Activated B cell treated with CpG ODN at 0.5 μM for 24 hours (primary cell): ENCODE results near the gene EQTN. TPM values are rescaled to one million over a fixed set of nuclear protein-coding genes. Genes with fewer than 3 reads are reported as not detected.

Experiments
- ATAC-seq: fragments of 200-7000 bp; cut with Tn5 transposase; one replicate; pipeline ENCODE4 v1.10.0; 2021; ENCODE audit warnings: low read depth, mild to moderate bottlenecking, moderate library complexity
- CTCF ChIA-PET: fragments of 350-600 bp; sonication (Branson Sonifier 250); formaldehyde crosslinking; loops from one replicate; lab custom pipeline; 2021; ENCODE audit warnings: antibody characterized with exemption; lab: Charles Lee
- POLR2A ChIA-PET: fragments of 350-600 bp; sonication (Branson Sonifier 250); formaldehyde crosslinking; loops from one replicate; lab custom pipeline; 2021; ENCODE audit warnings: antibody characterized with exemption; lab: Charles Lee
- DNase-seq: peaks from one replicate; pipeline ENCODE4 v3.0.0; 2022
- H3K27ac Mint-ChIP-seq: one replicate; pipeline ENCODE4 v1.8.0; 2020; ENCODE audit warnings: mixed read lengths
- H3K27me3 Mint-ChIP-seq: one replicate; pipeline ENCODE4 v1.8.0; 2021; ENCODE audit warnings: mixed read lengths
- H3K36me3 Mint-ChIP-seq: one replicate; pipeline ENCODE4 v1.8.0; 2021; ENCODE audit warnings: low read depth, mixed read lengths
- H3K4me1 Mint-ChIP-seq: one replicate; pipeline ENCODE4 v1.8.0; 2021; ENCODE audit warnings: mixed read lengths
- H3K4me3 Mint-ChIP-seq: one replicate; pipeline ENCODE4 v1.8.0; 2020; ENCODE audit warnings: mild to moderate bottlenecking, mixed read lengths
- H3K9me3 Mint-ChIP-seq: one replicate; pipeline ENCODE4 v1.8.0; 2020; ENCODE audit warnings: mixed read lengths
- intact Hi-C: fragments of 100-400 bp; cut with micrococcal nuclease; formaldehyde crosslinking; loops from one replicate; pipeline ENCODE4 v1.15.1; 2024
- total RNA-seq: library from RNA; stranded (reverse); gene quantifications from 2 replicates; pipeline ENCODE4 v1.2.3, GENCODE V29; 2022
- TF ChIP-seq, protein P1 (sequence below): fragments of 200-600 bp; IDR thresholded peaks from one replicate; pipeline ENCODE4 v1.8.0; 2022; ENCODE audit warnings: antibody characterized with exemption, mild to moderate bottlenecking

Gene EQTN
- total RNA-seq, 1 donor from 2014 or later = not detected

DNA sequence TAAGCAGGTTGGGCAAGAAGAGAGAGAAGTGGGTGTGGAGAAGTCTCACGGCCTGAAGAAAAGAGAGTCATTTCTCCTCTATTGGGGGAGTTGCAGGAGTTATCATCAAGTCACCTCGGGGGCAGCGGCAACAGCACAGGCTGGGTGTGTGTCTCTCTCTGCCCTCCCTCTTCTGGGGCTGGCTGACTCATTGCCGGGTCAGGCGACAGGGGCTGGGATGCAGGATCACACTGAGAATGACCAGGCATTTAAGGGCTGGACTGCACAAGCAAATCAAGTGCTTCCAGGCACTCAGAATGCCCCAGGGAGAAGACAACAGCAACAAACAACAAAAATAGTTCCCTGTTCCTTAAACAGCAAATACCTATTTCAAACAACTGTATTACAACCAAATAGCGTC is 6.3 kb upstream of the EQTN start:
- ChIA-PET CTCF (no interaction called here), POLR2A (no interaction called here)
- Mint-ChIP-seq H3K9me3 (no peaks in the 10 kb centered on the region), H3K36me3 (no peaks in the 10 kb centered on the region), H3K27ac (no peak overlapping the region), H3K4me3 (no peak overlapping the region), H3K27me3 (peaks cover 4% of the 10 kb centered on the region), H3K4me1 (no peaks in the 10 kb centered on the region)
- TF ChIP-seq, protein P1, sequence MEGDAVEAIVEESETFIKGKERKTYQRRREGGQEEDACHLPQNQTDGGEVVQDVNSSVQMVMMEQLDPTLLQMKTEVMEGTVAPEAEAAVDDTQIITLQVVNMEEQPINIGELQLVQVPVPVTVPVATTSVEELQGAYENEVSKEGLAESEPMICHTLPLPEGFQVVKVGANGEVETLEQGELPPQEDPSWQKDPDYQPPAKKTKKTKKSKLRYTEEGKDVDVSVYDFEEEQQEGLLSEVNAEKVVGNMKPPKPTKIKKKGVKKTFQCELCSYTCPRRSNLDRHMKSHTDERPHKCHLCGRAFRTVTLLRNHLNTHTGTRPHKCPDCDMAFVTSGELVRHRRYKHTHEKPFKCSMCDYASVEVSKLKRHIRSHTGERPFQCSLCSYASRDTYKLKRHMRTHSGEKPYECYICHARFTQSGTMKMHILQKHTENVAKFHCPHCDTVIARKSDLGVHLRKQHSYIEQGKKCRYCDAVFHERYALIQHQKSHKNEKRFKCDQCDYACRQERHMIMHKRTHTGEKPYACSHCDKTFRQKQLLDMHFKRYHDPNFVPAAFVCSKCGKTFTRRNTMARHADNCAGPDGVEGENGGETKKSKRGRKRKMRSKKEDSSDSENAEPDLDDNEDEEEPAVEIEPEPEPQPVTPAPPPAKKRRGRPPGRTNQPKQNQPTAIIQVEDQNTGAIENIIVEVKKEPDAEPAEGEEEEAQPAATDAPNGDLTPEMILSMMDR = no peak
- no peak for DNase-seq
- intact Hi-C loops = no loop called here
- ATAC-seq = no peak

DNA sequence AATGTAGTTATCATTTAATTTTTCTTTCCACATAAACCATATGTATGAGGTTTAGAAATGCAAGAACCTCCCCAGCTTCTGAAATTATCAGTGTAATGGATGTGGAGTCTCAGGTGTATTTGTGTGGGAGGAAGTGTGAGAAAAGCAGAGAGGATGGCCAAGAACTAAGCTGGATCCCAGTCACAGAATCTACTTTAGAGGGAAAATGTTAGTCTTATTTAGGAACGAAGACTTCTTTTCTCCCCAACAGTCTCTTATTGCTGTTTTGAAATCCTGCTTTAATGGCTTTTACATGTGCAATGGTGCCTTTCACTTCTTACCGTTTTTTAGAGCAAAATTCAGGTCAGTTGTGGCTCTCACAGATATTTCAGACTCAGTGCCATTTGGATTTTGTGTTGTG is 3.0 kb downstream of the EQTN start:
- DNase-seq (no peak), ATAC-seq (no peak)
- Mint-ChIP-seq H3K4me1 (no peaks in the 10 kb centered on the region), H3K27ac (no peak overlapping the region), H3K36me3 (no peaks in the 10 kb centered on the region), H3K9me3 (no peaks in the 10 kb centered on the region), H3K4me3 (no peak overlapping the region), H3K27me3 (peaks cover 2% of the 10 kb centered on the region)
- intact Hi-C loops = no loop called here
- ChIA-PET CTCF (no interaction called here), POLR2A (no interaction called here)
- TF ChIP-seq, protein P1 = no peak

DNA sequence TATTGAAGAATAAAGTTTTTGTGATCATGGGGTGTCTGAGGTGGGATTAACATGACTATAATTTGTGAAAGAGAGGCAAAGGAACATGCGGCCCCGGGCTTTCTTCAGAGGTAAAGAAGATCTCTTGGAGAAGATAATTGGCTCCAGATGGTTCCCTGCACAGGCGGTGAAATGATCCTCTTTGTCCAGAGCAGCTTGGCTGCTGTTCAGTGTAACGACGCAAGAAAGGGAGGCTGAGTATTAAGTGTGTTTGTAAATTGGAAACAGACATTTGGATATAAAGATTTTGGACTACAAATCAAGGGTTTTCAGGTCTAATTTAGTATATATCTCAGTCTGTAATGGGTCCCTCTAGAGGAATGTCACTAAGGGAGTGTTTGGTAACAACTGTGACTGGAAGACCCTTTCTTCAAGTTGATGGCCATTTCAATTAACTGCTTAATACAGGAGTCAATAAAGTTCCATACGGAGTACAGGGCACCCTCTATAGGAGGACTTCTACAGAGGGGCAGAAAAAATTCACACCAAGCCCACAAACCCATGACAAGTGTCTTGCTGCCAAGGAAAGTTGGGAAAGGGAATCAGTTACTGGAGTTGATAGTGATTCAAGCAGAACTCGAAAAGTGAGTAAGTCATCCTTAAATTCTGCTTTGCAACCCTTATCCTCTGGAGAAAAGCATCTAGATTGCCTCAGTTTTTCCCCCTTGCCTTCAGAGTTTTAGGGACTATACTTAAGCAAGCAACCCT is 4.1 kb downstream of the EQTN start:
- no peaks in the 10 kb centered on the region for H3K36me3 Mint-ChIP-seq
- intact Hi-C loops = no loop called here
- ChIA-PET POLR2A (no interaction called here), CTCF (no interaction called here)
- no peak for ATAC-seq
- no peak overlapping the region for H3K4me3 Mint-ChIP-seq
- H3K9me3 Mint-ChIP-seq = no peaks in the 10 kb centered on the region
- H3K27me3 Mint-ChIP-seq = peaks cover 3% of the 10 kb centered on the region
- H3K27ac Mint-ChIP-seq = no peak overlapping the region
- no peaks in the 10 kb centered on the region for H3K4me1 Mint-ChIP-seq
- no peak for DNase-seq
- TF ChIP-seq, protein P1 = no peak

DNA sequence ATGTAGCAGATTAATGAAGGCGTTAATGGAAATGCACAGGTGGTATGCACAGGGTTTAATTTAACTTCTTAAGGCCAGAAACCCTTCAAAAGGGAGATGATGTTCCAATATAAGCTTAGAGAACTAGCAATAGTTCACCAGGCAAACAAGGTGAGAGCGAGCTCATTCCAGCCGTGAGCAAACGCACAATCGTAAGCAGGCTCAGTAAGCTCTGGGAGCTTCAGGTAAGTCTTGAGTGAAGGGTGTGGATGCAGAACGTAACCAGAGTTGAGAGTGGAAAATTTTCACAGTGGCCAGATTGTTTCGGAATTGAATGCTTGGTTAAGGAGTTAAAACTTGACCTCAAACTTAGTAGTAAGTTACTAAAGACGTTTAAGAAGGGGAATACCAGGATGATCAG is 5.7 kb downstream of the EQTN start:
- intact Hi-C loops = no loop called here
- DNase-seq (no peak), ATAC-seq (no peak)
- Mint-ChIP-seq H3K27me3 (peaks cover 4% of the 10 kb centered on the region), H3K36me3 (no peaks in the 10 kb centered on the region), H3K9me3 (no peaks in the 10 kb centered on the region), H3K27ac (no peak overlapping the region), H3K4me3 (no peak overlapping the region), H3K4me1 (no peaks in the 10 kb centered on the region)
- TF ChIP-seq, protein P1 = no peak
- CTCF ChIA-PET = interaction anchor here (0.7 kb wide), 1 partner anchor 15 kb away, joined by 3 read pairs; no protein-coding TSS in a partner anchor
- POLR2A ChIA-PET = no interaction called here

DNA sequence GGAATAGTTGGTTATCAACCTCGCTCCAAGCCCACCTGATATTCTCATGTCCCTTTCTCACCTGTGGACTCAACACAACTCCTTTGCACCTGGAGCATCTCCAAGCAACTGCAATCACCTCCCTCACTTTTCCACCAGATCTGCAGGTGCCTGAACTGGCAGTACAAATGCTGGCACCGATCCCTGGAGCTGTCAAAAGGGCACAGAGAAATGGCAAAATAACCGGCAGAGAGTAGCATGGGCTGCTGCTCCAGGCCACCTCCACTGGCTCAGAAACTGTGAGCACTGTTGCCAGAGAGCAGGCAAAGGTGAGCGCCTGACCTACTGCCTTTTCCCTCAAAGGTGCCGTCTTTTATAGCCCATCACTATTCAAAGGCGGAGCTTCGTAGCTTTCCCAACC is 14.7 kb downstream of the EQTN start:
- H3K27me3 Mint-ChIP-seq = peaks cover 12% of the 10 kb centered on the region
- no peak for ATAC-seq
- DNase-seq = no peak
- no peak overlapping the region for H3K27ac Mint-ChIP-seq
- no peak overlapping the region for H3K4me3 Mint-ChIP-seq
- intact Hi-C loops = no loop called here
- TF ChIP-seq, protein P1 = no peak
- H3K4me1 Mint-ChIP-seq = peaks cover 6% of the 10 kb centered on the region
- no peaks in the 10 kb centered on the region for H3K9me3 Mint-ChIP-seq
- ChIA-PET CTCF (no interaction called here), POLR2A (no interaction called here)
- no peaks in the 10 kb centered on the region for H3K36me3 Mint-ChIP-seq
